GM13977 (cell line): ENCODE results near the gene ATP2C2.

Experiments used
- DNase-seq: peaks from one replicate; pipeline ENCODE4 v3.0.0; 2012; ENCODE audit warnings: low spot score
- in situ Hi-C: fragments of 300-500 bp; cut with MboI; formaldehyde crosslinking; loops from one replicate; pipeline ENCODE4 v1.12.0; 2022; ENCODE audit warnings: low sequenced_read_pairs, low pct_unique_long_range_greater_than_20kb, mixed read lengths, inconsistent platforms; ENCODE audit not compliant: unreplicated experiment
- TF ChIP-seq, protein P1 (sequence below): IDR thresholded peaks from 2 replicates; pipeline ENCODE4 v1.5.1; 2012; ENCODE audit warnings: mild to moderate bottlenecking, control low read depth; ENCODE audit not compliant: insufficient read depth; ENCODE audit errors: extremely low read depth, missing control alignments

The ATP2C2 gene

DNA sequence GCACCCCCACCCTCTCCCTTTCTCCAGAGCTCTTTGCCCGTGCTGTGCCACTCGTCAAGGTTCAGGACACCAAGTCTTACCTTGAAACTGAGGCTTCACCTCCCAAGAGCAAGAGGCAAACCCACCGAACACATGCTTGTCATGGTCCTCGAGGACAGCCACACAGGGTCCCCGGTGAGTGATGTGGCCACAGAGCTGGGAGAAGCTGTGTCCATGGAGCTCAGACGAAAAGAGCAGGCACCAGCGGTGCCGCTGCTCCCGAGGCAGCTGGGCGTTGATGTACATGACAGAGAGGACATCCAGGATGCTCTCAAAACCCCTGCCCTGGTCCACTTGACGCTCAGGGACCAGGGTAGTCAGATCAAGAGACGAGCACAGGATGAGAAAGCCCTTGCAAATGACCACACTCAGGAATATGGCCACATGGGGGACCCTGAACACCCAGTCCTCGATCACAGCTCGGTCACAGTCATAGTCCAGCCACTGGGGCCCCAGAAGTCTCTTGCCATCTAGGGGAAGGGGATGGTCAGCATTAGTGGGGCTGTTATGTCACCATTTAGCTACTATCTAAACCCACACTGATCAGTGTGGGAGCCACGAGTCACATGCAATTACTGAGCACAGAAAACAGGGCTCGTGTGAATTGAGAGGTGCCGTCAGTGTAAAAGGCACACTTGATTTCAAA lies 118.4 kb downstream of the ATP2C2 start:
- in situ Hi-C loops = loop anchor here (25.0 kb wide), 1 partner anchor 199 kb away; the partner anchor contains the start of gene WFDC1
- DNase-seq = no peak
- TF ChIP-seq, protein P1, sequence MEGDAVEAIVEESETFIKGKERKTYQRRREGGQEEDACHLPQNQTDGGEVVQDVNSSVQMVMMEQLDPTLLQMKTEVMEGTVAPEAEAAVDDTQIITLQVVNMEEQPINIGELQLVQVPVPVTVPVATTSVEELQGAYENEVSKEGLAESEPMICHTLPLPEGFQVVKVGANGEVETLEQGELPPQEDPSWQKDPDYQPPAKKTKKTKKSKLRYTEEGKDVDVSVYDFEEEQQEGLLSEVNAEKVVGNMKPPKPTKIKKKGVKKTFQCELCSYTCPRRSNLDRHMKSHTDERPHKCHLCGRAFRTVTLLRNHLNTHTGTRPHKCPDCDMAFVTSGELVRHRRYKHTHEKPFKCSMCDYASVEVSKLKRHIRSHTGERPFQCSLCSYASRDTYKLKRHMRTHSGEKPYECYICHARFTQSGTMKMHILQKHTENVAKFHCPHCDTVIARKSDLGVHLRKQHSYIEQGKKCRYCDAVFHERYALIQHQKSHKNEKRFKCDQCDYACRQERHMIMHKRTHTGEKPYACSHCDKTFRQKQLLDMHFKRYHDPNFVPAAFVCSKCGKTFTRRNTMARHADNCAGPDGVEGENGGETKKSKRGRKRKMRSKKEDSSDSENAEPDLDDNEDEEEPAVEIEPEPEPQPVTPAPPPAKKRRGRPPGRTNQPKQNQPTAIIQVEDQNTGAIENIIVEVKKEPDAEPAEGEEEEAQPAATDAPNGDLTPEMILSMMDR = no peak

- TF ChIP-seq, protein P1 = no peak
- in situ Hi-C loops = loop anchor here (25.0 kb wide), 1 partner anchor 200 kb away; the partner anchor contains the start of gene WFDC1
- no peak for DNase-seq
Observed at GRCh38 chr16:84487358-84487757, 119.0 kb downstream of the ATP2C2 start.

- DNase-seq = no peak
- in situ Hi-C loops = loop anchor here (25.0 kb wide), 1 partner anchor 202 kb away; the partner anchor contains the start of gene WFDC1
- TF ChIP-seq, protein P1 = no peak
Observed at GRCh38 chr16:84489131-84489530, 120.8 kb downstream of the ATP2C2 start.

DNA sequence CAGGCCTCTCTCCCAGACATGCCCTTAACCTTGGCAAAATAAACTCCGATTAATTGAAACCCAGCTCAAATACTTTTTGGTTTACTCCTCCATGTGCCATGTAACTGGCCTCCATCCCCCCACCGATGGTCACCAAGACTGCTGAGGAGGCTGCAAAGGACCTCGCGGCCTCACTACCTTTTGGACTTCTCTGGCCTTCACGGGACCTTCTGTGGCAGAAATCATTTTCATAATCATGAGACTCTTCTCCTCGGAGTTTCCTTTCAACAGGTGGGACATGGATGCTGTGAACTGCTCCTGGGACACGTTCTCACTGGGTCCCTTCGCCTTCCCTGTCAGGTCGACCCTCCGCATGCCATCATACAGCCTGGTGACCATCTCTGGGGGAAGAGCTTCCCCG lies 127.2 kb downstream of the ATP2C2 start:
- TF ChIP-seq, protein P1 = no peak
- in situ Hi-C loops = loop anchor here (25.0 kb wide), 1 partner anchor 208 kb away; the partner anchor contains the start of gene WFDC1
- no peak for DNase-seq

DNA sequence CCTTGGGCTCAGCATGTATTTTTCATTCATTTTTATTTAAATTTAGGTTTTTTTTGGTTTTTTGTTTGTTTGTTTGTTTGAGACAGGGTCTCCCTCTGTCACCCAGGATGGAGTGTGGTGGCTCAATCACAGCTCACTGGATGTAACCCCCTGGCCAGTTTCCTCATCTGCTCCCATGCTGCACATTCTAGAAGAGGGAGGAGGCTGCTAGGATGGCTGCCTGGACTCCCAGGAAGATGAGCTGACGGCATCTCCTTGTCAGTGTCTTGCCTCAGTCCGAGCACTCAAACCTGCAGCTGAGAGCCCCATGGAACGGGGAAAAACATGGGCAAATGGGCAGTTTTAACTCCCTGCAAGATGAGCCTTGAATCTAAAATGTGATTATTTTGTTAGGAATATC lies 128.7 kb downstream of the ATP2C2 start:
- TF ChIP-seq, protein P1 = no peak
- in situ Hi-C loops = loop anchor here (25.0 kb wide), 1 partner anchor 210 kb away; the partner anchor contains the start of gene WFDC1

GRCh38 chr16:84497418-84498222 lies 129.3 kb downstream of the ATP2C2 start:
- in situ Hi-C loops = loop anchor here (25.0 kb wide), 1 partner anchor 210 kb away; the partner anchor contains the start of gene WFDC1
- TF ChIP-seq, protein P1 = no peak
- DNase-seq = no peak

More for the DNA sequence above, 128.7 kb downstream of the ATP2C2 start:
- DNase-seq = no peak
